GM11168 (cell line): ENCODE results near the gene ERC2.

ENCODE experiments used
- in situ Hi-C: fragments of 300-500 bp; cut with MboI; formaldehyde crosslinking; loops from one replicate; pipeline ENCODE4 v1.12.0; 2022; ENCODE audit warnings: low sequenced_read_pairs; ENCODE audit not compliant: unreplicated experiment

Gene ERC2

GRCh38 chr3:56428667-56429066 lies 39.6 kb downstream of the ERC2 start:
- in situ Hi-C loops: no loop called here

- in situ Hi-C loops: no loop called here
Measured at GRCh38 chr3:56424885-56425284, 43.4 kb downstream of the ERC2 start.

- in situ Hi-C loops: no loop called here
Measured at GRCh38 chr3:56424336-56424735, 43.9 kb downstream of the ERC2 start.

- in situ Hi-C loops: no loop called here
Measured at GRCh38 chr3:56423661-56424099, 44.6 kb downstream of the ERC2 start.

GRCh38 chr3:56422316-56422715 lies 46.0 kb downstream of the ERC2 start:
- in situ Hi-C loops: no loop called here

- in situ Hi-C loops: no loop called here
Measured at GRCh38 chr3:56421205-56421604, 47.1 kb downstream of the ERC2 start.

- in situ Hi-C loops: no loop called here
Measured at GRCh38 chr3:56415652-56416051, 52.6 kb downstream of the ERC2 start.

GRCh38 chr3:56413911-56414310 lies 54.4 kb downstream of the ERC2 start:
- in situ Hi-C loops: no loop called here

GRCh38 chr3:56411166-56411565 lies 57.1 kb downstream of the ERC2 start:
- in situ Hi-C loops: no loop called here

- in situ Hi-C loops: no loop called here
Measured at GRCh38 chr3:56410576-56410975, 57.7 kb downstream of the ERC2 start.

- in situ Hi-C loops: no loop called here
Measured at GRCh38 chr3:56409790-56410189, 58.5 kb downstream of the ERC2 start.

- in situ Hi-C loops: no loop called here
Measured at GRCh38 chr3:56408761-56409196, 59.5 kb downstream of the ERC2 start.

GRCh38 chr3:56406826-56407515 lies 61.3 kb downstream of the ERC2 start:
- in situ Hi-C loops: no loop called here

GRCh38 chr3:56404884-56405283 lies 63.4 kb downstream of the ERC2 start:
- in situ Hi-C loops: no loop called here

GRCh38 chr3:56398659-56399058 lies 69.6 kb downstream of the ERC2 start:
- in situ Hi-C loops: no loop called here

GRCh38 chr3:56397798-56398197 lies 70.5 kb downstream of the ERC2 start:
- in situ Hi-C loops: no loop called here

GRCh38 chr3:56389183-56389830 lies 79.0 kb downstream of the ERC2 start:
- in situ Hi-C loops: no loop called here

- in situ Hi-C loops: no loop called here
Measured at GRCh38 chr3:56383092-56383491, 85.2 kb downstream of the ERC2 start.

GRCh38 chr3:56379723-56380287 lies 88.5 kb downstream of the ERC2 start:
- in situ Hi-C loops: no loop called here

- in situ Hi-C loops: no loop called here
Measured at GRCh38 chr3:56375654-56376053, 92.6 kb downstream of the ERC2 start.

- in situ Hi-C loops: no loop called here
Measured at GRCh38 chr3:56373386-56373785, 94.9 kb downstream of the ERC2 start.
